B cell (primary cell): ENCODE data around the gene AKR7A2. TPM values are rescaled to one million over a fixed set of nuclear protein-coding genes. Genes with fewer than 3 reads are reported as not detected.

Experiments
- ATAC-seq: fragments of 200-7000 bp; cut with Tn5 transposase; one replicate; pipeline ENCODE4 v1.10.0; 2021; ENCODE audit warnings: low read depth, mild to moderate bottlenecking, moderate number of reproducible peaks, moderate library complexity
- CTCF ChIA-PET: fragments of 350-600 bp; sonication (Branson Sonifier 250); formaldehyde crosslinking; loops from one replicate; lab custom pipeline; 2021; ENCODE audit warnings: antibody characterized with exemption, inconsistent platforms; lab: Charles Lee
- POLR2A ChIA-PET: fragments of 350-600 bp; sonication (Branson Sonifier 250); formaldehyde crosslinking; loops from one replicate; lab custom pipeline; 2021; ENCODE audit warnings: antibody characterized with exemption; lab: Charles Lee
- DNase-seq: peaks from one replicate; pipeline ENCODE4 v3.0.0; 2013
- H2AFZ ChIP-seq: 2 replicates; pipeline ENCODE4 v1.6.1; 2012; ENCODE audit warnings: mild to moderate bottlenecking, low read depth, low read length; ENCODE audit not compliant: insufficient read depth, poor library complexity, severe bottlenecking
- H3K27ac ChIP-seq, 2 donors: 1 replicate in 1 of 2; 2 replicates in 1 of 2; pipeline ENCODE4 v1.5.1; 2012 to 2013; ENCODE audit warnings: low read length in 2 of 2, mild to moderate bottlenecking in 2 of 2, moderate library complexity in 1 of 2
- H3K27me3 ChIP-seq, 4 experiments: fragments of 200-600 bp in 1 of 4; sonication (generic) in 1 of 4; replicated peaks in 1 of 4; 1 replicate in 2 of 4; 2 replicates in 2 of 4; pipeline versions ENCODE4 v1.6.1 to v1.7.0; 2013 to 2016; ENCODE audit warnings: low read length in 3 of 4, mild to moderate bottlenecking in 2 of 4, mixed read lengths in 1 of 4, moderate library complexity in 1 of 4; ENCODE audit not compliant: insufficient read depth in 4 of 4, control insufficient read depth in 3 of 4; ENCODE audit errors: control extremely low read depth in 1 of 4
- H3K36me3 ChIP-seq, 2 experiments: replicated peaks in 1 of 2; 1 replicate in 1 of 2; 2 replicates in 1 of 2; pipeline versions ENCODE4 v1.6.1 to v1.7.1; 2013; ENCODE audit warnings: low read length in 1 of 2; ENCODE audit not compliant: insufficient read depth in 2 of 2, control insufficient read depth in 1 of 2; ENCODE audit errors: control extremely low read depth in 1 of 2, extremely low read depth in 1 of 2
- H3K4me1 ChIP-seq, 2 donors: fragments of 200-600 bp in 1 of 2; sonication (generic) in 1 of 2; 1 replicate in 1 of 2; 2 replicates in 1 of 2; pipeline versions ENCODE4 v1.5.1 to v1.6.1; 2013 to 2017; ENCODE audit warnings: low read length in 2 of 2; ENCODE audit not compliant: control insufficient read depth in 2 of 2, insufficient read depth in 2 of 2
- H3K4me2 ChIP-seq: replicated peaks from 2 replicates; pipeline ENCODE3; 2012; ENCODE audit warnings: mild to moderate bottlenecking, low read depth, low read length; ENCODE audit not compliant: poor library complexity, severe bottlenecking
- H3K4me3 ChIP-seq, 5 experiments: fragments of 200-600 bp in 1 of 5; sonication (generic) in 1 of 5; 1 replicate in 3 of 5; 2 replicates in 2 of 5; pipeline versions ENCODE4 v1.5.1 to v1.7.0; 2011 to 2016; ENCODE audit warnings: low read length in 4 of 5, mild to moderate bottlenecking in 4 of 5, low read depth in 2 of 5, control low read depth in 1 of 5, moderate library complexity in 1 of 5; ENCODE audit not compliant: insufficient read depth in 1 of 5; ENCODE audit errors: control extremely low read depth in 1 of 5, extremely low read depth in 1 of 5
- H3K79me2 ChIP-seq: fragments of 200-600 bp; sonication (generic); one replicate; pipeline ENCODE4 v1.6.0; 2016; ENCODE audit warnings: low read length; ENCODE audit not compliant: control insufficient read depth, insufficient read depth
- H3K9ac ChIP-seq: fragments of 200-600 bp; sonication (generic); 2 replicates; pipeline ENCODE4 v1.6.1; 2017; ENCODE audit warnings: mild to moderate bottlenecking, low read length, moderate library complexity
- H3K9me3 ChIP-seq, 3 donors: one replicate each; pipeline versions ENCODE4 v1.6.1 to v1.7.1; 2013; ENCODE audit warnings: low read length in 2 of 3; ENCODE audit not compliant: control insufficient read depth in 2 of 3, insufficient read depth in 1 of 3; ENCODE audit errors: control extremely low read depth in 1 of 3
- H4K20me1 ChIP-seq: 2 replicates; pipeline ENCODE4 v1.6.0; 2012; ENCODE audit warnings: mild to moderate bottlenecking, low read length; ENCODE audit not compliant: insufficient read depth, control insufficient read depth, poor library complexity, severe bottlenecking
- H3K27ac Mint-ChIP-seq: one replicate; pipeline ENCODE4 v1.8.0; 2021; ENCODE audit warnings: mixed read lengths
- H3K27me3 Mint-ChIP-seq: one replicate; pipeline ENCODE4 v1.8.0; 2021; ENCODE audit warnings: mixed read lengths
- H3K4me1 Mint-ChIP-seq: one replicate; pipeline ENCODE4 v1.8.0; 2021; ENCODE audit warnings: mixed read lengths
- H3K4me3 Mint-ChIP-seq: one replicate; pipeline ENCODE4 v1.8.0; 2021; ENCODE audit warnings: mixed read lengths
- H3K9me3 Mint-ChIP-seq: one replicate; pipeline ENCODE4 v1.8.0; 2022; ENCODE audit warnings: mixed read lengths; ENCODE audit not compliant: insufficient read depth
- CTCF ChIP-seq: fragments of 200-600 bp; IDR thresholded peaks from one replicate; pipeline ENCODE4 v1.8.0; 2022; ENCODE audit warnings: antibody characterized with exemption, mild to moderate bottlenecking
- EZH2 ChIP-seq: IDR thresholded peaks from 2 replicates; pipeline ENCODE4 v1.6.1; 2012; ENCODE audit warnings: borderline replicate concordance, low read depth, mild to moderate bottlenecking, moderate library complexity, low read length; ENCODE audit not compliant: insufficient read depth, poor library complexity, severe bottlenecking
- WGBS: methylation state at CpG from one replicate; pipeline ENCODE4 v1.1.5; 2013; ENCODE audit warnings: missing lambda C conversion rate; ENCODE audit not compliant: insufficient coverage; 5-methylcytosine and 5-hydroxymethylcytosine counted together
- intact Hi-C: fragments of 100-400 bp; cut with micrococcal nuclease; formaldehyde crosslinking; loops from one replicate; pipeline ENCODE4 v1.10.0; 2022
- polyA plus RNA-seq: library from polyadenylated mRNA; depleted of rRNA; stranded (reverse); fragments of >200 nt; gene quantifications from 2 replicates; pipeline ENCODE4 v1.2.3, GENCODE V29; 2012
- total RNA-seq, 2 donors: library from RNA; stranded (reverse); fragments of 120-200 nt in 1 of 2; gene quantifications; 1 replicate in 1 of 2; 2 replicates in 1 of 2; pipeline versions ENCODE4 v1.2.3 to v1.2.4, GENCODE V29; 2013 to 2022

The AKR7A2 gene
- total and polyA plus RNA-seq, 2 donors (not counting 1 experiment from before 2014, with no cell fraction given) = 23.7 to 32.1 TPM

- H3K4me3 Mint-ChIP-seq = no peak overlapping the region
- 82% methylated on average over 6 of the region's 9 CpGs for WGBS
- Histone ChIP-seq H3K9ac (no peak overlapping the region), H3K9me3 (no peaks in the 10 kb centered on the region), H3K4me1 (no peaks in the 10 kb centered on the region), H3K4me3 (no peak overlapping the region), H2AFZ (no peak overlapping the region), H3K27ac (no peak overlapping the region), H3K4me2 (no peak overlapping the region), H3K27me3 (no peaks in the 10 kb centered on the region), H3K79me2 (no peaks in the 10 kb centered on the region), H4K20me1 (no peaks in the 10 kb centered on the region), H3K36me3 (peaks cover 0 to 16% of the 10 kb centered on the region in 2 experiments)
- TF ChIP-seq CTCF = no peak
- TF ChIP-seq EZH2 = no peak
- ATAC-seq (no peak), DNase-seq (no peak)
- no peaks in the 10 kb centered on the region for H3K27me3 Mint-ChIP-seq
- no peaks in the 10 kb centered on the region for H3K9me3 Mint-ChIP-seq
- CTCF ChIA-PET = interaction anchor here (1.5 kb wide), 1 partner anchor 248 kb away, joined by 4 read pairs; no protein-coding TSS in a partner anchor
- no peaks in the 10 kb centered on the region for H3K4me1 Mint-ChIP-seq
- intact Hi-C loops = no loop called here
- H3K27ac Mint-ChIP-seq = no peak overlapping the region
- POLR2A ChIA-PET = no interaction called here
Measured at GRCh38 chr1:19333587-19334354, 21.8 kb upstream of the AKR7A2 start.

- intact Hi-C loops = no loop called here
- no peak overlapping the region for H3K9ac ChIP-seq
- H4K20me1 ChIP-seq = no peaks in the 10 kb centered on the region
- H3K27me3 Mint-ChIP-seq = no peaks in the 10 kb centered on the region
- ChIA-PET CTCF (no interaction called here), POLR2A (no interaction called here)
- no peaks in the 10 kb centered on the region for H3K9me3 Mint-ChIP-seq
- no peak overlapping the region for H3K27ac Mint-ChIP-seq
- no peak overlapping the region for H3K27ac ChIP-seq
- DNase-seq (no peak), ATAC-seq (no peak)
- no peaks in the 10 kb centered on the region for H3K4me1 ChIP-seq
- TF ChIP-seq CTCF (no peak), EZH2 (no peak)
- 87% methylated on average over 10 of the region's 12 CpGs for WGBS
- H3K4me2 ChIP-seq = no peak overlapping the region
- no peak overlapping the region for H3K4me3 ChIP-seq
- H3K27me3 ChIP-seq = no peaks in the 10 kb centered on the region
- no peak overlapping the region for H3K4me3 Mint-ChIP-seq
- no peak overlapping the region for H2AFZ ChIP-seq
- H3K79me2 ChIP-seq = no peaks in the 10 kb centered on the region
- no peaks in the 10 kb centered on the region for H3K9me3 ChIP-seq
- H3K36me3 ChIP-seq = peaks cover 0 to 20% of the 10 kb centered on the region in 2 experiments
- no peaks in the 10 kb centered on the region for H3K4me1 Mint-ChIP-seq
Measured at GRCh38 chr1:19332832-19333231, 20.9 kb upstream of the AKR7A2 start.
